BE2C (cell line): ENCODE data around the gene RNF121.

ENCODE experiments used
- DNase-seq: peaks from one replicate; pipeline ENCODE4 v3.0.0-alpha.2; 2020
- H3K27me3 ChIP-seq: fragments of 250-450 bp; sonication (Bioruptor Pico); 2 replicates; pipeline ENCODE4 v1.5.1; 2020; ENCODE audit warnings: mild to moderate bottlenecking
- H3K36me3 ChIP-seq: fragments of 250-450 bp; sonication (Bioruptor Pico); 2 replicates; pipeline ENCODE4 v1.5.1; 2020; ENCODE audit warnings: mild to moderate bottlenecking
- H3K4me1 ChIP-seq: fragments of 250-450 bp; sonication (Bioruptor Pico); 2 replicates; pipeline ENCODE4 v1.5.1; 2020
- H3K4me3 ChIP-seq: 2 replicates; pipeline ENCODE4 v1.5.1; 2011; ENCODE audit warnings: low read depth, low read length
- H3K9me3 ChIP-seq: fragments of 250-450 bp; sonication (Bioruptor Pico); 2 replicates; pipeline ENCODE4 v1.5.1; 2020
- TF ChIP-seq, protein P1 (sequence below): IDR thresholded peaks from 2 replicates; pipeline ENCODE4 v1.5.1; 2012; ENCODE audit warnings: mild to moderate bottlenecking, low read depth, low read length

The RNF121 gene

DNA sequence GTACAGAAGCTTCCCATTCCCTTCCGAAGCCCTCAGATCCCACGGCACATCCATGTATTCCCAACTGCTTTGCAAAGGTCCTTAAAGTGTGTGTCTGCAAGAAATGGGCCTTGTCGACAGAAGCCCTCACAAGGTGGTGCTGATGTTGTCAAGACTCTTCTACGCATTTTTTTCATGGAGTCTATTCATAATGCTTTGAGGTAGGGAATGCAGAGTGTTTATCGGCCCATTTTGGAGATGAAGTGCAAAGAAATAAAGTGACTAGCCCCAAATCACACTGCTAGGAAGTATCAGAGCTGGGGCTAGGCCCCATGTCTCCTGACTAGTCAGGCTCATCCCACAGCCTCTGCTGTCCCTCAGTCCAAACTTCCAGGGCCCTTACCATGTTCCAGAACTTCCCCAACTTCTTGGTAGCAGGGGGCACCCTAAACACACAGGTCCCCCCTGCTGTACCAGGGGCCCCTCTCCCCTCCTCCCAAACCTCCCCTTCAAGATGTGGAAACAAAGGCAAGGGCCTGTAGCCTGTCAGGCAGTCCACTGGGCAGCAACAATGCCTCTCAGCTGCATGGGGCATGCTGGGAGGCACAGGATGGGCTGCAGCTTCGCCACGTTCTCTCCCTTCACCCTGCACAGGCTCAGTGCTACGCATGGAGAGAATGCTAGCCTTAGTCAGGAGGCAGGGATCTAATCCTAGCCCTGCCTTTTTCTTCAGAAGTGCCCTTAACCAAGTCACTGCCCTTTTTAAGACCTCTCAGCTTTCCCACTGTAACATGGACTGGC is 77.7 kb downstream of the RNF121 start:
- TF ChIP-seq, protein P1, sequence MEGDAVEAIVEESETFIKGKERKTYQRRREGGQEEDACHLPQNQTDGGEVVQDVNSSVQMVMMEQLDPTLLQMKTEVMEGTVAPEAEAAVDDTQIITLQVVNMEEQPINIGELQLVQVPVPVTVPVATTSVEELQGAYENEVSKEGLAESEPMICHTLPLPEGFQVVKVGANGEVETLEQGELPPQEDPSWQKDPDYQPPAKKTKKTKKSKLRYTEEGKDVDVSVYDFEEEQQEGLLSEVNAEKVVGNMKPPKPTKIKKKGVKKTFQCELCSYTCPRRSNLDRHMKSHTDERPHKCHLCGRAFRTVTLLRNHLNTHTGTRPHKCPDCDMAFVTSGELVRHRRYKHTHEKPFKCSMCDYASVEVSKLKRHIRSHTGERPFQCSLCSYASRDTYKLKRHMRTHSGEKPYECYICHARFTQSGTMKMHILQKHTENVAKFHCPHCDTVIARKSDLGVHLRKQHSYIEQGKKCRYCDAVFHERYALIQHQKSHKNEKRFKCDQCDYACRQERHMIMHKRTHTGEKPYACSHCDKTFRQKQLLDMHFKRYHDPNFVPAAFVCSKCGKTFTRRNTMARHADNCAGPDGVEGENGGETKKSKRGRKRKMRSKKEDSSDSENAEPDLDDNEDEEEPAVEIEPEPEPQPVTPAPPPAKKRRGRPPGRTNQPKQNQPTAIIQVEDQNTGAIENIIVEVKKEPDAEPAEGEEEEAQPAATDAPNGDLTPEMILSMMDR, result no peak
- no peaks in the 10 kb centered on the region for H3K4me1 ChIP-seq
- H3K4me3 ChIP-seq, result no peak overlapping the region
- H3K27me3 ChIP-seq, result no peaks in the 10 kb centered on the region
- no peak for DNase-seq
- no peaks in the 10 kb centered on the region for H3K9me3 ChIP-seq
- peaks cover 92% of the 10 kb centered on the region for H3K36me3 ChIP-seq

DNA sequence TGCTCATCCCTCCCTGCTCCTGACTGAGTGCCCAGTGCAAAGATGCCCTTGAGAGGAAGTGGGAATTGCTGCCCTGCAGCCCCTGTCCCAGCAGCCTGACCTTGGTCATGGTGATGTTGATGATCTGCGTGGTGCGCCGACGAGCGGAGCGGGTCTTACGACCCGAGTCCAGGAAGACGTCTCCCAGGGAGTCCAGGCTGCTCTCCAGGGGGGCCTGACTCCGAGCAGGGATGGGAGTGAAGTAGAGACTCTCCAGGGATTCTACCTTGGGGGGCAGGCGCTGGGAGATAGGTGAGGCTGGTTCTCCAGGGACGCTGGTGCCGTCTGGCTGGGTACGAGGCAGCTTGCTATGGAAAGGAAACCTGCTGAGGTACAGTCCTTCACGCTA is 78.2 kb downstream of the RNF121 start:
- H3K4me3 ChIP-seq, result no peak overlapping the region
- H3K9me3 ChIP-seq, result no peaks in the 10 kb centered on the region
- TF ChIP-seq, protein P1, result no peak
- H3K36me3 ChIP-seq, result peaks cover 92% of the 10 kb centered on the region
- no peak for DNase-seq
- H3K4me1 ChIP-seq, result no peaks in the 10 kb centered on the region
- H3K27me3 ChIP-seq, result no peaks in the 10 kb centered on the region

DNA sequence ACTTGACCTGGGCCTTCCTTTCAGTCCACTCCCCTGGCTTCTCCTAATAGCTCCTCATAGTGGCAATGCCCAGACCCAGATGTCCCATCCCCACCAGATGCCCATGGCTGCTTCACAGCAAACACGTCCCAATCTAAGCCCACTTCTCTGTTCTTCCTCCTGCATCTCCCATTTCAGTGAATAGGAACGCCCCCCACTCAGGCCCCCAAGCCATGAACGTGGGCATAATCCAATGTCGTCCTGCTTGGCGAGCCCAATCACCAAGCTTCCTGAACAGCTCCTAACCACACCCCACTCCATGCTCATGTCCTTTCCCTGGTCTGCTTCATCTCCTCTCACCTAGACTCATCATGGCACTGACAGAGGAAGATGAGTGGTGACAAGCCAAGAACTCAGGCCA is 78.7 kb downstream of the RNF121 start:
- H3K27me3 ChIP-seq, result no peaks in the 10 kb centered on the region
- peaks cover 93% of the 10 kb centered on the region for H3K36me3 ChIP-seq
- H3K4me1 ChIP-seq, result no peaks in the 10 kb centered on the region
- no peak for DNase-seq
- no peak overlapping the region for H3K4me3 ChIP-seq
- H3K9me3 ChIP-seq, result no peaks in the 10 kb centered on the region
- TF ChIP-seq, protein P1, result no peak

DNA sequence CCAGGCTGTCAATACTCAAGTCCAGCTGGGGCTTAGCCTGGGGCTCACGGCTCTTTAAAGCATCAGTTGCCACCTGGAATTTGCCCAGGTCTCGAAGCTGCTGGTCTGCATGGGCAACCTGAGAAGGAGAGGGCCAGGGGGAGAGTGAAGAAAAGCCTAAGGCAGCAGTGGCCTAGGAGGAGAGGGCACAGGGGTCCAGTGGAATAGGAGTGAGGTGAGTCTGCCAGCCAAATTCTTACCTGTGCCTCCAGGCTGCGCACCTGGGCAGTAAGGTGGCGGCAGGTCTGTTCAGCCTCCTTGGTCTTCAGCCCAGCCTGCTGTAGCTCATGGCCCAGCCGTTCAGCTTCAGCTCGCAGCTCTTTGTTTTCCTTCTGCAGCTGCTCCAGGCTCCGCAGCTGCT is 79.9 kb downstream of the RNF121 start:
- peaks cover 93% of the 10 kb centered on the region for H3K36me3 ChIP-seq
- no peaks in the 10 kb centered on the region for H3K9me3 ChIP-seq
- H3K27me3 ChIP-seq, result no peaks in the 10 kb centered on the region
- no peak for DNase-seq
- TF ChIP-seq, protein P1, result no peak
- H3K4me3 ChIP-seq, result no peak overlapping the region
- no peaks in the 10 kb centered on the region for H3K4me1 ChIP-seq

DNA sequence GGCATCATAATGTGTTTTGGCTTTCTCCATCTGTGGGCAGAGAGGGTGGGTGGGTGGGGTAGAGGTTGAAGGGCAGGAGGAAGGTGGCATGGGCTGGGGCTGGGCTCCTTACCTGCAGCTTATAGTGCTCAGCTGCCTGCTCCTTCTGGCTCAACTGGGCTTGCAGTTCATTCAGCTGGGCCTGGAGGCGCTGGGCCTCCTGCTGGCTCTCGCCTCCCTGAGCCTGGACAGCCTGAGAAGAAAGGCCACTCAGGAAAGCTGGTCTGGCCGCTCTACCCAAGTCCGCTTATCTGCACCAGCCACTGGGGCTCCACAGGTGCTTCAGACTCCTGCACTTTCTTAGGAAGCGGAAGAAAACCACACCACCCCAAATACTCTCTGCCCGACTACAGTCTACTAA is 80.3 kb downstream of the RNF121 start:
- H3K27me3 ChIP-seq, result no peaks in the 10 kb centered on the region
- H3K36me3 ChIP-seq, result peaks cover 93% of the 10 kb centered on the region
- no peak overlapping the region for H3K4me3 ChIP-seq
- no peak for DNase-seq
- H3K9me3 ChIP-seq, result no peaks in the 10 kb centered on the region
- TF ChIP-seq, protein P1, result no peak
- no peaks in the 10 kb centered on the region for H3K4me1 ChIP-seq

DNA sequence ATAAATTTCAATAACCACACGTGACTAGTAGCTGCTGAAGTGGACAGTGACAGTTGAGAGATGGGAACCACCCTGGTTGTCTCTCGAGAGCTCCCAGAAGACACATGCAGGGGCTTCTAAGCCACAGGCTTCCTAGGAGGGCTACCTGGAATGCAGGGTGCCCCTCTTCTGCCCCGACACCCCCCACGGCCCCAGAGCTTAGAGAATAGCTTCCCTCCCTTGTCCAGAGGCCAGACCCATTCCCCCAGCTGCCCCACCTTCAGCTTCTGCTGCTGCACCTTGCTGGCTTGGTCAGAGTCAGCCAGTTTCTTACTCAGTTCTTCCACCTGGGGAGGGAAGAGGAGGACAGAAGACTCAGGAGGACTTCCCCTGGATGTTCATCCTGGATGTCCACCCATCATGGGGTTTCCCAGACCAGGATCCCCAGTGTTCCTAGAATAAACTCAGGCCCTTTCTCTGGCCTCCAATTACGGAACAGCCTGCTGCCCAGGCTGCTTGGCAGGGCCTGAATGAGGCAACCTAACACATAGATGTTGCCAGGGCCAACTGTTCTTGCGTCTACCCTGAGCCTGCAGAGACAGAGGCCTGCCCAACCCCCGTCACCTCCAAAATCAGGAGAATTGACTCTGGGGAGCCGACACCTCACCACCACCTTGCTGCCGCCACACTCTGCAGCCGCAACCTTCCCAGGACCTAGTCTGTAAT is 81.8 kb downstream of the RNF121 start:
- TF ChIP-seq, protein P1, result no peak
- H3K4me1 ChIP-seq, result no peaks in the 10 kb centered on the region
- no peaks in the 10 kb centered on the region for H3K27me3 ChIP-seq
- H3K9me3 ChIP-seq, result no peaks in the 10 kb centered on the region
- no peak overlapping the region for H3K4me3 ChIP-seq
- DNase-seq, result no peak
- H3K36me3 ChIP-seq, result peaks cover 93% of the 10 kb centered on the region
